AG04450 (cell line): Measurements from ENCODE around the gene EFNA1. TPM values are rescaled to one million over a fixed set of nuclear protein-coding genes. Genes with fewer than 3 reads are reported as not detected.
A peak's percentile ranks its signal among the peaks of the same experiment; 100 is the strongest.

Experiments
- CTCF ChIA-PET: fragments of 300-600, 350-600 bp; formaldehyde crosslinking; extraction: SDS; loops from one replicate; lab custom pipeline; 2022; ENCODE audit warnings: antibody characterized with exemption, inconsistent platforms; lab: Charles Lee
- POLR2A ChIA-PET: fragments of 350-600 bp; formaldehyde crosslinking; extraction: SDS; loops from one replicate; lab custom pipeline; 2021; ENCODE audit warnings: antibody characterized with exemption, inconsistent platforms; lab: Yijun Ruan, JAX
- DNase-seq: peaks from one replicate; pipeline ENCODE4 v3.0.0-alpha.2; 2011; ENCODE audit warnings: low read depth, low spot score
- H3K27ac ChIP-seq: one replicate; pipeline ENCODE4 v1.5.1; 2012; ENCODE audit warnings: low read depth, low read length, control low read depth
- H3K27me3 ChIP-seq: one replicate; pipeline ENCODE4 v1.6.0; 2012; ENCODE audit warnings: low read length; ENCODE audit not compliant: control insufficient read depth, insufficient read depth
- H3K4me3 ChIP-seq: 2 replicates; pipeline ENCODE4 v1.5.1; 2011; ENCODE audit warnings: mild to moderate bottlenecking, low read depth, low read length, control low read depth
- H3K9me3 ChIP-seq: 2 replicates; pipeline ENCODE4 v1.5.1; 2012; ENCODE audit warnings: low read length; ENCODE audit not compliant: control insufficient read depth, insufficient read depth
- polyA plus RNA-seq: library from polyadenylated mRNA; depleted of rRNA; stranded (reverse); fragments of >200 nt; gene quantifications from 2 replicates; pipeline ENCODE4 v1.2.3, GENCODE V29; 2011
- TF ChIP-seq, protein P1 (sequence below): IDR thresholded peaks from 2 replicates; pipeline ENCODE4 v1.5.1; 2011; ENCODE audit warnings: low read depth, low read length, control low read depth, inconsistent platforms

Gene EFNA1
- polyA plus RNA-seq, 1 experiment, result 1.4 TPM

DNA sequence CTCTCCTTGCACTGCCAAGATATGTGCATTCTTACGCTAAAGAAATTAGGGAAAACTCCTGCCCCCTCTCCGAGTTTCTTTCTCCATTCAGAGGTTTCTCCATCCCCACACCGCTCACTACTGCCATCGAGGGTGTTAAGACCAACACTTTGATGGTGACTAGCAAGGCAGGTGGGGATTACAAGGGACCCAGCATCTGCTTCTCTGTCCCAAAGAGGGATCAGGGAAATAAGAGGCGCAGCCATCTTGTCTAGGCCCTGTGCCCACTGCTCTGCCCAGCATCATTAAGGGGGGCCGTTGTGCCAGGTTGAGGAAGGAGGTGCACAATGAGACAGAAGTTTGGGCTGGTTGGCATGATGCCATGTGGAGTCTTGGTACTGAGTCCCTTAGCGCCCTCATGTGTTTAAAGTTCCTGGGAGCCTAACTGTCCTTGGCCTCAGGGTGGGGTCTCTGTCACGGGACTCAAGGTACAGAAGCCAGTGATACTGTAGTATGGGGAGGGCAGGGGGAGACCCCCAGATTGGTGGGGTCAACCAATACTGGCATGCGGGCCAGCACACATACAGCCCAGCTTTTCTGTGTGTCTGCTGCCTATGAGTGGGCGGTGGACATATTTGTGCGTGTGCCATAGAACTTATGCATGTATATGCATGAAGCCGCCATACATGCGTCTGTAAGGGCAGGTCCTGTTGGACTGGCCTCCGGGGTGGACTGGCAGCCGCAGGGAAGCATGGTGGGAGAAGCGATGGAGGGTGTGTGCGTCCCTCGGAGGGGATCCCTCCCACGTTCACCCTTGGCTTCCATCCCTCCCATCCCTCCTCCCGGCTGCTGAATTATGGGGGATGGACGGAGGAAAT, 43.6 kb upstream of the EFNA1 start:
- H3K27me3 ChIP-seq, result peaks cover 49% of the 10 kb centered on the region

DNA sequence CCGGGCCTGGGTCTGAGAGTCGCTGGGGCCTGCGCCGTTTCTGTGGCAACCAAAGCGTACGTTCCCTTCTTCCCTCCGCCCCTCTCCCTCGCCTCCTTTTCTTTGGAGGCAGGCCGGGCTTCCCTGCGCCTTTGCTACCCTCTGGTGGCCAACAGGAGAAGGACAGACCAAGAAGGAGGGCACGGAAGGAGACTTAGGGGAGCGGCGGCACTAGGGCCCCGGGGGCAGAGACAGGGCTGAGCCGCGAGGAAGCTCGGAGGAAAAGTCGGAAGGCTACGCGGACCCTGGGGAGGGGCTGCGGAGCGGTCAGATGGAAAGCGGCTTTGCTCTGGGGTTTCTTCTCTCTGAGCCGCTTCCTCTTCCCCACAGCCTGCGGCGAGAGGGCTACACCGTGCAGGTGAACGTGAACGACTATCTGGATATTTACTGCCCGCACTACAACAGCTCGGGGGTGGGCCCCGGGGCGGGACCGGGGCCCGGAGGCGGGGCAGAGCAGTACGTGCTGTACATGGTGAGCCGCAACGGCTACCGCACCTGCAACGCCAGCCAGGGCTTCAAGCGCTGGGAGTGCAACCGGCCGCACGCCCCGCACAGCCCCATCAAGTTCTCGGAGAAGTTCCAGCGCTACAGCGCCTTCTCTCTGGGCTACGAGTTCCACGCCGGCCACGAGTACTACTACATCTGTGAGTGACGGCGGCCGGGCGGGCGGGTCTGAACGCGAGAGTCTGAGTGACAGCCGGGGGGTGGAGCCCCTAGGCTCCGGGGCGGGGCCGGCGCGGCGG, 42.8 kb upstream of the EFNA1 start:
- POLR2A ChIA-PET, result interaction anchor here (0.7 to 1.2 kb wide), 6 partner anchors 40 to 601 kb away, joined by 3 to 10 read pairs (median 5); partner anchors contain the start of genes KRTCAP2 and LENEP
- TF ChIP-seq, protein P1, sequence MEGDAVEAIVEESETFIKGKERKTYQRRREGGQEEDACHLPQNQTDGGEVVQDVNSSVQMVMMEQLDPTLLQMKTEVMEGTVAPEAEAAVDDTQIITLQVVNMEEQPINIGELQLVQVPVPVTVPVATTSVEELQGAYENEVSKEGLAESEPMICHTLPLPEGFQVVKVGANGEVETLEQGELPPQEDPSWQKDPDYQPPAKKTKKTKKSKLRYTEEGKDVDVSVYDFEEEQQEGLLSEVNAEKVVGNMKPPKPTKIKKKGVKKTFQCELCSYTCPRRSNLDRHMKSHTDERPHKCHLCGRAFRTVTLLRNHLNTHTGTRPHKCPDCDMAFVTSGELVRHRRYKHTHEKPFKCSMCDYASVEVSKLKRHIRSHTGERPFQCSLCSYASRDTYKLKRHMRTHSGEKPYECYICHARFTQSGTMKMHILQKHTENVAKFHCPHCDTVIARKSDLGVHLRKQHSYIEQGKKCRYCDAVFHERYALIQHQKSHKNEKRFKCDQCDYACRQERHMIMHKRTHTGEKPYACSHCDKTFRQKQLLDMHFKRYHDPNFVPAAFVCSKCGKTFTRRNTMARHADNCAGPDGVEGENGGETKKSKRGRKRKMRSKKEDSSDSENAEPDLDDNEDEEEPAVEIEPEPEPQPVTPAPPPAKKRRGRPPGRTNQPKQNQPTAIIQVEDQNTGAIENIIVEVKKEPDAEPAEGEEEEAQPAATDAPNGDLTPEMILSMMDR, result peak; percentile 92
- H3K4me3 ChIP-seq, result peak overlapping the region; percentile 86
- no peaks in the 10 kb centered on the region; the same call in 1 of the 2 replicates for H3K9me3 ChIP-seq
- CTCF ChIA-PET, result interaction anchor here (0.6 to 4.1 kb wide), 51 partner anchors 10 to 604 kb away, joined by 3 to 31 read pairs (median 5); partner anchors contain the start of genes ADAM15, EFNA4, KRTCAP2 and LENEP
- H3K27me3 ChIP-seq, result peaks cover 45% of the 10 kb centered on the region
- H3K27ac ChIP-seq, result peak overlapping the region; percentile 12
- peak; percentile 86 for DNase-seq

More for the DNA sequence above, 43.6 kb upstream of the EFNA1 start:
- H3K9me3 ChIP-seq, result no peaks in the 10 kb centered on the region; the same call in 1 of the 2 replicates
- peak overlapping the region; percentile 86 for H3K4me3 ChIP-seq
- CTCF ChIA-PET, result interaction anchor here (0.8 to 4.1 kb wide), 12 partner anchors 9 to 524 kb away, joined by 3 to 31 read pairs (median 16); partner anchors contain the start of genes EFNA4 and KRTCAP2
- TF ChIP-seq, protein P1, result 0 out of 2 replicates have a peak, but pooled peaks have one; percentile 19
- no peak for DNase-seq
- POLR2A ChIA-PET, result interaction anchor here (0.7 to 1.2 kb wide), 6 partner anchors 40 to 600 kb away, joined by 3 to 10 read pairs (median 5); partner anchors contain the start of genes KRTCAP2 and LENEP
- H3K27ac ChIP-seq, result no peak overlapping the region

DNA sequence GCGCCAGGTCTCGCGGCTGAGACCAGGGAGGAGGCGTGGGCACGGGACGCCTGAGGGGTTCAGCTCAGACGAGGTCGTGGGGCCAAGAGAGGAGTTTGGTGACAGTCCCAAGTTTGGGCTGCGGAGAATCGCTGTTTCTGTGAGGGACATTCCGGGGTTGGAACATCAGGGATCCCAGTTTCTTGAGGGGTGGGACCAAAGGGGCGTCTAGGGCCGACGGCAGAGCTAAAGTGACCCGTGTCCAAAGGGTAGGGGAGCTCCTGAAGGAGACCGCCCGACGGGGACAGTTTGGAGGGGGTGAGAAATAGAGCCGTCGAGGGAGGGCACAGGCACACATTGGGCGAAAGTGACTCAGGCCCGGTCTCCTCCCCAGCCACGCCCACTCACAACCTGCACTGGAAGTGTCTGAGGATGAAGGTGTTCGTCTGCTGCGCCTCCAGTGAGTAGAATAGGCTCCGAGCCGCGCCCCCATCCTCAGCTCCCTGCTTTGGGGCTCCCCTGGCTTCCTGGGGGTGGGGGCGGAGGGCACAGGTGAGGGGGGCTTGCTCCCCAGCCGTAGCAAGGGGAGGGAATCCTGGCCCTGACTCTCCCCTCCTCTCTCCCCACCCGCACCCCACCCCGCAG, 42.1 kb upstream of the EFNA1 start:
- no peak for DNase-seq
- Histone ChIP-seq H3K9me3 (no peaks in the 10 kb centered on the region; the same call in 1 of the 2 replicates), H3K27me3 (peaks cover 38% of the 10 kb centered on the region), H3K27ac (no peak overlapping the region), H3K4me3 (peak overlapping the region; percentile 86)
- POLR2A ChIA-PET, result interaction anchor here (0.5 to 1.2 kb wide), 2 partner anchors 112 to 125 kb away, joined by 3 to 10 read pairs; no protein-coding TSS in a partner anchor
- CTCF ChIA-PET, result interaction anchor here (0.6 to 4.1 kb wide), 44 partner anchors 10 to 605 kb away, joined by 3 to 31 read pairs (median 6); partner anchors contain the start of genes ADAM15, EFNA4, KRTCAP2 and LENEP
- TF ChIP-seq, protein P1, result no peak

DNA sequence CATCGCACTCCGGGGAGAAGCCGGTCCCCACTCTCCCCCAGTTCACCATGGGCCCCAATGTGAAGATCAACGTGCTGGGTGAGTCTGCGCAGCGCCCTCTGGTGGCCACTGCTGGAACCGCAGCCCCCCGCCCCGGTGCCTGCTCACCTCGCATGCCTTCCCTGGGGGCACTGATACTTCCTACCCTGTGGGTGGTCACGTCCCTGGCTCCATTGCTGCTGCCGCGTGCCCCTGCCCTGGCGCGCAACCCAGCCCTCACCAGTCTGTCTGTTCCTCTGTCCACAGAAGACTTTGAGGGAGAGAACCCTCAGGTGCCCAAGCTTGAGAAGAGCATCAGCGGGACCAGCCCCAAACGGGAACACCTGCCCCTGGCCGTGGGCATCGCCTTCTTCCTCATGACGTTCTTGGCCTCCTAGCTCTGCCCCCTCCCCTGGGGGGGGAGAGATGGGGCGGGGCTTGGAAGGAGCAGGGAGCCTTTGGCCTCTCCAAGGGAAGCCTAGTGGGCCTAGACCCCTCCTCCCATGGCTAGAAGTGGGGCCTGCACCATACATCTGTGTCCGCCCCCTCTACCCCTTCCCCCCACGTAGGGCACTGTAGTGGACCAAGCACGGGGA, 41.4 kb upstream of the EFNA1 start:
- POLR2A ChIA-PET, result interaction anchor here (0.5 kb wide), 1 partner anchor 113 kb away, joined by 10 read pairs; no protein-coding TSS in a partner anchor
- Histone ChIP-seq H3K27me3 (peaks cover 32% of the 10 kb centered on the region), H3K4me3 (no peak overlapping the region), H3K27ac (no peak overlapping the region), H3K9me3 (no peaks in the 10 kb centered on the region)
- TF ChIP-seq, protein P1, result peak; percentile 81
- DNase-seq, result no peak
- CTCF ChIA-PET, result interaction anchor here (0.7 to 4.1 kb wide), 22 partner anchors 9 to 606 kb away, joined by 3 to 30 read pairs (median 7); partner anchors contain the start of genes ADAM15, KRTCAP2 and LENEP
